H1 (cell line): ENCODE results near the gene RNASE12. TPM values are rescaled to one million over a fixed set of nuclear protein-coding genes. Genes with fewer than 3 reads are reported as not detected.
A peak's percentile ranks its signal among the peaks of the same experiment; 100 is the strongest.

Experiments
- CTCF ChIA-PET: fragments of 300-600 bp; sonication (Branson Sonifier 250); formaldehyde crosslinking; loops from one replicate; lab custom pipeline; 2021; ENCODE audit not compliant: partially characterized antibody; lab: Charles Lee
- POLR2A ChIA-PET: fragments of 300-600 bp; sonication (Branson Sonifier 250); formaldehyde crosslinking; loops from one replicate; lab custom pipeline; 2021; ENCODE audit warnings: inconsistent platforms; ENCODE audit not compliant: partially characterized antibody; lab: Charles Lee
- DNase-seq, 2 experiments: peaks; one replicate each; pipeline versions ENCODE4 v3.0.0 to v3.0.0-alpha.2; 2010 to 2022; ENCODE audit warnings: low spot score in 2 of 2, low read depth in 1 of 2, mixed read lengths in 1 of 2
- FAIRE-seq: peaks from 2 replicates; lab custom pipeline; 2011; peaks lifted over from hg19 to GRCh38; lab: Jason Lieb, UNC
- H2AFZ ChIP-seq: 2 replicates; pipeline ENCODE4 v1.8.1; 2012; ENCODE audit warnings: low read length, inconsistent platforms
- H2AK5ac ChIP-seq: 2 replicates; pipeline ENCODE4 v1.6.1; 2013; ENCODE audit warnings: low read depth, low read length
- H2BK120ac ChIP-seq: replicated peaks from 2 replicates; pipeline ENCODE3; 2013; ENCODE audit warnings: low read depth, low read length, inconsistent platforms
- H2BK12ac ChIP-seq: 2 replicates; pipeline ENCODE4 v1.6.1; 2013; ENCODE audit warnings: low read depth, low read length
- H2BK15ac ChIP-seq: 2 replicates; pipeline ENCODE4 v1.6.1; 2013; ENCODE audit warnings: low read length
- H2BK20ac ChIP-seq: 2 replicates; pipeline ENCODE4 v1.6.1; 2013; ENCODE audit warnings: low read length
- H2BK5ac ChIP-seq: 2 replicates; pipeline ENCODE4 v1.6.1; 2013; ENCODE audit warnings: low read depth, low read length
- H3K14ac ChIP-seq: 2 replicates; pipeline ENCODE4 v1.6.1; 2013; ENCODE audit warnings: inconsistent platforms; ENCODE audit not compliant: insufficient read length
- H3K18ac ChIP-seq: 2 replicates; pipeline ENCODE4 v1.6.1; 2013; ENCODE audit warnings: low read length; ENCODE audit errors: extremely low read depth
- H3K23ac ChIP-seq: 2 replicates; pipeline ENCODE4 v1.6.1; 2013; ENCODE audit warnings: inconsistent platforms; ENCODE audit not compliant: insufficient read length
- H3K23me2 ChIP-seq: 2 replicates; pipeline ENCODE4 v1.6.1; 2013; ENCODE audit warnings: low read depth, low read length
- H3K27ac ChIP-seq: 2 replicates; pipeline ENCODE4 v1.6.1; 2011; ENCODE audit warnings: low read depth, low read length, inconsistent platforms
- H3K27me3 ChIP-seq, 4 experiments: replicated peaks in 1 of 4; 1 replicate in 1 of 4; 2 replicates in 3 of 4; pipeline versions ENCODE4 v1.6.1 to v1.8.1; 2011 to 2013; ENCODE audit warnings: low read length in 3 of 4, mild to moderate bottlenecking in 3 of 4, inconsistent platforms in 2 of 4, mixed read lengths in 2 of 4, moderate library complexity in 1 of 4; ENCODE audit not compliant: control insufficient read depth in 3 of 4, insufficient read depth in 3 of 4; ENCODE audit errors: extremely low read depth in 1 of 4
- H3K36me3 ChIP-seq, 4 experiments: 2 replicates each; pipeline versions ENCODE4 v1.6.1 to v1.8.1; 2011 to 2013; ENCODE audit warnings: mild to moderate bottlenecking in 4 of 4, low read length in 3 of 4, moderate library complexity in 2 of 4, control low read depth in 1 of 4, inconsistent platforms in 1 of 4; ENCODE audit not compliant: insufficient read depth in 4 of 4, control insufficient read depth in 2 of 4
- H3K4ac ChIP-seq: replicated peaks from 2 replicates; pipeline ENCODE3; 2013; ENCODE audit warnings: low read length, low read depth, mixed read lengths, inconsistent platforms; ENCODE audit not compliant: insufficient read length
- H3K4me1 ChIP-seq, 4 experiments: replicated peaks in 1 of 4; 1 replicate in 1 of 4; 2 replicates in 3 of 4; pipeline versions ENCODE4 v1.6.1 to v1.8.1; 2011 to 2013; ENCODE audit warnings: low read length in 3 of 4, inconsistent platforms in 2 of 4, mixed read lengths in 1 of 4; ENCODE audit not compliant: insufficient read depth in 4 of 4, control insufficient read depth in 3 of 4
- H3K4me2 ChIP-seq, 2 experiments: 2 replicates each; pipeline versions ENCODE4 v1.6.1 to v1.8.1; 2011 to 2013; ENCODE audit warnings: low read depth in 2 of 2, low read length in 2 of 2, control low read depth in 1 of 2, inconsistent platforms in 1 of 2, mild to moderate bottlenecking in 1 of 2; ENCODE audit not compliant: insufficient read depth in 1 of 2
- H3K4me3 ChIP-seq, 4 experiments: fragments of 200-600, 300-600 bp in 1 of 4; sonication (generic), shearing (Covaris generic), sonication (Bioruptor Twin) in 1 of 4; 2 replicates each; pipeline versions ENCODE4 v1.5.1 to v1.8.1; 2011 to 2016; ENCODE audit warnings: low read length in 4 of 4, low read depth in 3 of 4, control low read depth in 2 of 4, inconsistent platforms in 2 of 4, mild to moderate bottlenecking in 2 of 4, mixed read lengths in 1 of 4, moderate library complexity in 1 of 4; ENCODE audit not compliant: insufficient read depth in 2 of 4; ENCODE audit errors: extremely low read depth in 1 of 4
- H3K56ac ChIP-seq: replicated peaks from 2 replicates; pipeline ENCODE3; 2013; ENCODE audit warnings: low read depth, mild to moderate bottlenecking, mixed read lengths, low read length, inconsistent platforms; ENCODE audit not compliant: insufficient read length
- H3K79me1 ChIP-seq: 2 replicates; pipeline ENCODE4 v1.6.1; 2013; ENCODE audit warnings: low read depth, low read length, control low read depth
- H3K79me2 ChIP-seq, 2 experiments: 2 replicates each; pipeline versions ENCODE4 v1.6.1 to v1.8.1; 2012 to 2013; ENCODE audit warnings: low read length in 2 of 2, mild to moderate bottlenecking in 2 of 2, inconsistent platforms in 1 of 2; ENCODE audit not compliant: insufficient read depth in 2 of 2, control insufficient read depth in 1 of 2
- H3K9ac ChIP-seq, 4 experiments: replicated peaks in 1 of 4; 1 replicate in 1 of 4; 2 replicates in 3 of 4; pipeline versions ENCODE4 v1.6.1 to v1.8.1; 2011 to 2013; ENCODE audit warnings: low read depth in 3 of 4, low read length in 3 of 4, control low read depth in 2 of 4, mild to moderate bottlenecking in 2 of 4, moderate library complexity in 2 of 4, inconsistent platforms in 1 of 4; ENCODE audit errors: extremely low read depth in 1 of 4
- H3K9me3 ChIP-seq, 2 experiments: 2 replicates each; pipeline versions ENCODE4 v1.6.1 to v1.8.1; 2012 to 2013; ENCODE audit warnings: mild to moderate bottlenecking in 2 of 2, moderate library complexity in 2 of 2, control low read depth in 1 of 2, inconsistent platforms in 1 of 2, low read depth in 1 of 2, low read length in 1 of 2, mixed read lengths in 1 of 2; ENCODE audit not compliant: insufficient read depth in 2 of 2
- H4K20me1 ChIP-seq, 2 experiments: replicated peaks in 1 of 2; 2 replicates each; pipeline versions ENCODE3 to v1.8.1; 2011 to 2013; ENCODE audit warnings: inconsistent platforms in 2 of 2, low read length in 2 of 2, mild to moderate bottlenecking in 1 of 2; ENCODE audit not compliant: insufficient read depth in 2 of 2, control insufficient read depth in 1 of 2
- H4K5ac ChIP-seq: 2 replicates; pipeline ENCODE4 v1.6.1; 2013; ENCODE audit warnings: low read length, low read depth, mixed read lengths, inconsistent platforms; ENCODE audit not compliant: insufficient read length
- H4K8ac ChIP-seq: 2 replicates; pipeline ENCODE4 v1.8.0; 2013; ENCODE audit warnings: mild to moderate bottlenecking, moderate library complexity, low read length, inconsistent platforms; ENCODE audit not compliant: insufficient read depth; ENCODE audit errors: extremely low read depth
- H4K91ac ChIP-seq: replicated peaks from 2 replicates; pipeline ENCODE3; 2013; ENCODE audit warnings: low read length, mixed read lengths, inconsistent platforms; ENCODE audit not compliant: insufficient read length
- BACH1 ChIP-seq: IDR thresholded peaks from 2 replicates; pipeline ENCODE4 v1.6.1; 2012; ENCODE audit warnings: low read length, improper control_type of control experiment
- BCL11A ChIP-seq, 2 experiments: IDR thresholded peaks; one replicate each; pipeline ENCODE4 v1.6.1; 2011; ENCODE audit warnings: low read depth in 2 of 2, low read length in 2 of 2, mild to moderate bottlenecking in 2 of 2
- CBX8 ChIP-seq: fragments of 300-800, 300-1000 bp; sonication (generic); IDR thresholded peaks from 2 replicates; pipeline ENCODE4 v1.7.1; 2016; ENCODE audit warnings: low read depth, low read length, borderline replicate concordance
- CHD1 ChIP-seq: IDR thresholded peaks from 2 replicates; pipeline ENCODE4 v1.6.1; 2012; ENCODE audit warnings: low read depth, low read length, improper control_type of control experiment
- CHD2 ChIP-seq: IDR thresholded peaks from 2 replicates; pipeline ENCODE4 v1.6.1; 2012; ENCODE audit warnings: low read length, improper control_type of control experiment
- EGR1 ChIP-seq: IDR thresholded peaks from 2 replicates; pipeline ENCODE4 v1.6.1; 2011; ENCODE audit warnings: low read depth, low read length, borderline replicate concordance
- GABPA ChIP-seq: IDR thresholded peaks from 2 replicates; pipeline ENCODE4 v1.6.1; 2011; ENCODE audit warnings: mild to moderate bottlenecking, low read length, moderate library complexity, borderline replicate concordance; ENCODE audit not compliant: insufficient read depth
- HDAC2 ChIP-seq, 2 experiments: fragments of 300-600 bp in 1 of 2; sonication (generic) in 1 of 2; IDR thresholded peaks; 2 replicates each; pipeline ENCODE4 v1.6.1; 2011 to 2012; ENCODE audit warnings: low read depth in 2 of 2, low read length in 2 of 2, mild to moderate bottlenecking in 2 of 2, moderate library complexity in 2 of 2, borderline replicate concordance in 1 of 2, inconsistent platforms in 1 of 2
- HDAC6 ChIP-seq: IDR thresholded peaks from one replicate; pipeline ENCODE4 v1.7.1; 2012; ENCODE audit warnings: low read depth, mild to moderate bottlenecking, inconsistent platforms, low read length, moderate library complexity
- MAFK ChIP-seq: IDR thresholded peaks from 2 replicates; pipeline ENCODE4 v1.6.1; 2012; ENCODE audit warnings: low read depth, mild to moderate bottlenecking, improper control_type of control experiment, low read length
- NANOG ChIP-seq: IDR thresholded peaks from 2 replicates; pipeline ENCODE4 v1.6.1; 2011; ENCODE audit warnings: low read length, low read depth, mild to moderate bottlenecking, inconsistent platforms; ENCODE audit not compliant: insufficient read depth, poor library complexity, severe bottlenecking
- SIN3A ChIP-seq, 2 experiments: IDR thresholded peaks in 1 of 2; conservative IDR thresholded peaks in 1 of 2; 2 replicates each; pipeline ENCODE4 v1.6.1; 2011 to 2012; ENCODE audit warnings: low read length in 2 of 2, improper control_type of control experiment in 1 of 2, low read depth in 1 of 2, mild to moderate bottlenecking in 1 of 2
- SP1 ChIP-seq: IDR thresholded peaks from 2 replicates; pipeline ENCODE4 v1.6.1; 2011; ENCODE audit warnings: low read depth, low read length
- WGBS, 2 experiments: shearing (Covaris generic) in 1 of 2; methylation state at CpG; one replicate each; pipeline versions ENCODE4 v1.1.6 to v1.1.7; 2013 to 2015; ENCODE audit warnings: low lambda C conversion rate in 2 of 2, mixed read lengths in 2 of 2, inconsistent platforms in 1 of 2, low coverage in 1 of 2, missing lambda C conversion rate in 1 of 2; ENCODE audit not compliant: insufficient replicate concordance in 2 of 2, insufficient coverage in 1 of 2, insufficient read length in 1 of 2; ENCODE audit errors: extremely low coverage in 1 of 2, missing lambda C conversion rate in 1 of 2; 5-methylcytosine and 5-hydroxymethylcytosine counted together
- polyA plus RNA-seq, 7 experiments: library from polyadenylated mRNA; depleted of rRNA in 3 of 7; stranded (reverse) in 5 of 7; unstranded in 2 of 7; fragments of >200 nt in 5 of 7; fragments of 200-250 nt in 2 of 7; gene quantifications; 1 replicate in 5 of 7; 2 replicates in 1 of 7; 4 replicates in 1 of 7; pipeline versions ENCODE4 v1.2.1 to v1.2.3, GENCODE V29; 2011 to 2013; ENCODE audit warnings: missing spikeins in 2 of 7, mixed read lengths in 2 of 7
- total RNA-seq: library from RNA; stranded (reverse); fragmentation: NEBNext Ultra II Directional; extraction: Animal tissue kit (Norgen Biotek cat#: 25700); gene quantifications from 2 replicates; pipeline ENCODE4 v1.2.1, GENCODE V29; 2021

Gene RNASE12
- total and polyA plus RNA-seq, 2 of the 8 experiments (the other 6 are each of a cell fraction or from before 2014, with no cell fraction given), result not detected

GRCh38 chr14:20555845-20556244 lies 35.3 kb downstream of the RNASE12 start:
- CTCF ChIA-PET, result interaction anchor here (1.3 kb wide), 1 partner anchor 34 kb away, joined by 3 read pairs; no protein-coding TSS in a partner anchor
- Histone ChIP-seq H3K36me3 (no peaks in the 10 kb centered on the region), H3K4me3 (no peak overlapping the region), H2BK5ac (no peak overlapping the region), H3K79me2 (no peaks in the 10 kb centered on the region), H3K18ac (no peak overlapping the region), H4K91ac (no peak overlapping the region), H3K4me1 (peaks cover 2 to 10% (median 4%) of the 10 kb centered on the region in 4 experiments; a peak in 5 of 7 replicates), H3K4ac (no peak overlapping the region), H3K9me3 (no peaks in the 10 kb centered on the region), H3K27ac (no peak overlapping the region), H3K9ac (no peak overlapping the region), H2BK20ac (peak overlapping the region; percentile 68; the same call in 1 of the 2 replicates), H3K14ac (no peak overlapping the region), H2AFZ (0 out of 2 replicates have a peak overlapping the region, but pooled peaks have one; percentile 48), H2AK5ac (no peak overlapping the region), H3K27me3 (no peaks in the 10 kb centered on the region), H2BK120ac (peak overlapping the region; percentile 56), H2BK12ac (peak overlapping the region; percentile 20; the same call in 1 of the 2 replicates), H4K8ac (no peak overlapping the region), H2BK15ac (0 out of 2 replicates have a peak overlapping the region, but pooled peaks have one; percentile 32), H3K4me2 (no peak overlapping the region), H3K56ac (no peak overlapping the region), H3K79me1 (no peaks in the 10 kb centered on the region), H4K5ac (no peak overlapping the region), H3K23ac (no peak overlapping the region), H3K23me2 (no peaks in the 10 kb centered on the region; the same call in 1 of the 2 replicates), H4K20me1 (no peaks in the 10 kb centered on the region)
- no peak for DNase-seq
- POLR2A ChIA-PET, result interaction anchor here (0.8 kb wide), 1 partner anchor 100 kb away, joined by 4 read pairs; no protein-coding TSS in a partner anchor
- 91% methylated on average over 3 of the region's 3 CpGs; no CpG with 5 or more reads in 1 of the 2 experiments for WGBS, 2 experiments
- no peak for FAIRE-seq
- TF ChIP-seq SIN3A (conservative IDR thresholded peaks at IDR 0.05 in 1 of 2, IDR thresholded peaks at IDR 0.05 in 1 of 2; ENCODE audit: low read depth in 1 of 2, low read length in 2 of 2) (no peak), SP1 (no peak), HDAC6 (no peak), CHD2 (no peak), MAFK (no peak), GABPA (no peak), CHD1 (no peak), HDAC2 (IDR thresholded peaks at IDR 0.05; ENCODE audit: borderline replicate concordance in 1 of 2, low read depth in 2 of 2, low read length in 2 of 2) (no peak), BACH1 (no peak), BCL11A (IDR thresholded peaks at IDR 0.05; ENCODE audit: low read depth in 2 of 2, low read length in 2 of 2) (no peak), CBX8 (no peak), NANOG (no peak), EGR1 (no peak)
